NK-92 treated with Interleukin-12 subunit alpha and Interleukin-12 subunit beta, amount 100 ng/mL, for 24 hours (cell line): ENCODE measurements around the gene PLPPR3.
"Not testable (repeated sequence)": the region's sequence is repeated elsewhere in the genome, so short reads cannot be mapped to it uniquely, and the experiment has no call there.

Source experiments
- DNase-seq: peaks from one replicate; lab custom pipeline; 2025; lab: John Stamatoyannopoulos, UW

Gene PLPPR3

DNA sequence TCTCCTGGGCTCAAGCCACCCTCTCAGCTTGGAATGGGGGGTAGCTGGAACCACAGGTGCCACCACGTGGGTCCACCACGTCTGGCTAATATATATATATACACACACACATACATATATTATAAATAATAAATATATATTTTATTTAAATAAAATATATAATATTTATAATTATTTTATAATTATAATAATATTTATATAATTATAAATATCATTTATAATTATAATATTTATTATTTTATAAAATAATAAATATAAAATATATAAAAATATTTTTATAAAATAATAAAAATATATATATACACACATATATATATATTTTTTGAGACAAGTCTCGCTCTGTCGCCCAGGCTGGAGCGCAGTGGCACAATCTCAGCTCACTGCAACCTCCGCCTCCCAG is 32.8 kb upstream of the PLPPR3 start:
- DNase-seq: no peak

DNA sequence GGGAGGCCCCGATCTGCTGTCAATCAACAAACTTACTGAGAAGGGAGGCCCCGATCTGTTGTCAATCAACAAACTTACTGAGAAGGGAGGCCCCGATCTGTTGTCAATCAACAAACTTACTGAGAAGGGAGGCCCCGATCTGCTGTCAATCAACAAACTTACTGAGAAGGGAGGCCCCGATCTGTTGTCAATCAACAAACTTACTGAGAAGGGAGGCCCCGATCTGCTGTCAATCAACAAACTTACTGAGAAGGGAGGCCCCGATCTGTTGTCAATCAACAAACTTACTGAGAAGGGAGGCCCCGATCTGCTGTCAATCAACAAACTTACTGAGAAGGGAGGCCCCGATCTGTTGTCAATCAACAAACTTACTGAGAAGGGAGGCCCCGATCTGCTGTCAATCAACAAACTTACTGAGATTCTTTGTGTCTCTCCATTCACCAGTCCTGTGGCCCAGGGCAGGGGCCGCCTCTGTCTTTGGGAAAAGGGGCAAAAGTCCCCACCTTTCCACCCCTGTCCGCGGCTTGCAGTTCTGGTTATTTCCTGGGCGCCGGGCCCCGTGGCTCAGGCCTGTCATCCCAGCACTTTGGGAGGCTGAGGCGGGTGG is 32.0 kb upstream of the PLPPR3 start:
- not testable (repeated sequence) for DNase-seq

DNA sequence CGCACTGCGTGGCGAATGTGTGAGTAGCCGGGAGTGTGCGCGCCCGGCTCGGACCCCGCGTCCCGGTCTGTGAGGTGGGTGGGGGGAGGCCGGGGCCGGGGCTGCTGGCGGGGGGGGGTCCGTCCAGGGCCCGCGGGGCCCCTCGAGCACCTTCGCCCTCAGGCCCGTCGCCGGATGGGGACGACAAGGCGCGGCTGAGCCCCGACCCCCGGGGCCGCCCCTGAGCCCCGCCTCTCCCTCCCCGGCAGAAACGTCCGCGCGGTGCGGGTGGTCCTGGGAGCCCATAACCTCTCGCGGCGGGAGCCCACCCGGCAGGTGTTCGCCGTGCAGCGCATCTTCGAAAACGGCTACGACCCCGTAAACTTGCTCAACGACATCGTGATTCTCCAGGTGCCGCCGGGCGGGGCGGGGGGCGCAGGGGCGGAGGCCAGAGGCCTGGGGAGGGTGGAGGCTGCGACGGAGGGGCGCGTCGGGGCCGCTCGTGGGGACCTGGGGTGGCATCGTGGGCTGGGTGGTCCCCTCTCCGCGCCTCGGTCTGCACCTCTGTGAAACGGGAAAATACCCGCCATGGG is 31.3 kb upstream of the PLPPR3 start:
- DNase-seq: no peak

DNA sequence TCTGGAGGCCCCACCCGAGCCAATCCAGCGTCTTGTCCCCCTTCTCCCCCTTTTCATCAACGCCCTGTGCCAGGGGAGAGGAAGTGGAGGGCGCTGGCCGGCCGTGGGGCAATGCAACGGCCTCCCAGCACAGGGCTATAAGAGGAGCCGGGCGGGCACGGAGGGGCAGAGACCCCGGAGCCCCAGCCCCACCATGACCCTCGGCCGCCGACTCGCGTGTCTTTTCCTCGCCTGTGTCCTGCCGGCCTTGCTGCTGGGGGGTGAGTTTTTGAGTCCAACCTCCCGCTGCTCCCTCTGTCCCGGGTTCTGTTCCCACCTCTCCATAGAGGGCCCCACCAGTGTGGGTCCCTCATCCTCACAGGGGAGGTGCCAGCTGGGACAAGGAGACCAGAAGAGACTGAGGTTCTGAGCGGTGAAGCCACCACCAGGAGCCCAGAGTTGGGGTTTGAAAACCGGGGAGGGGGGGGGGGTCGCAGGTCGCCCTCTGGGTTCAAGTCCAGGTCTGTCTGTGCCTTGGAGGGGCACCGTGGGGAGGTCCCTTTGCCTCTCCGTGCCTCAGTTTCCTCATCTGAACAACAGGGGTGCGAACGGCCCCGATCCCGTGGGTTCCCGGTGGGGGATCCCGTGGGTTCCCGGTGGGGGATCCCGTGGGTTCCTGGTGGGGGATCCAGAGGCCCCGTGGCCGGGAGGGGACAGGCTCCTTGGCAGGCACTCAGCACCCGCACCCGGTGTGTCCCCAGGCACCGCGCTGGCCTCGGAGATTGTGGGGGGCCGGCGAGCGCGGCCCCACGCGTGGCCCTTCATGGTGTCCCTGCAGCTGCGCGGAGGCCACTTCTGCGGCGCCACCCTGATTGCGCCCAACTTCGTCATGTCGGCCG is 30.6 kb upstream of the PLPPR3 start, which contains the start of gene ELANE:
Gene ELANE, plus strand, starts transcription at position 168 of the 878 bp plus-strand sequence. Its CDS starts 26 bp downstream, at position 194.
- no peak for DNase-seq

DNA sequence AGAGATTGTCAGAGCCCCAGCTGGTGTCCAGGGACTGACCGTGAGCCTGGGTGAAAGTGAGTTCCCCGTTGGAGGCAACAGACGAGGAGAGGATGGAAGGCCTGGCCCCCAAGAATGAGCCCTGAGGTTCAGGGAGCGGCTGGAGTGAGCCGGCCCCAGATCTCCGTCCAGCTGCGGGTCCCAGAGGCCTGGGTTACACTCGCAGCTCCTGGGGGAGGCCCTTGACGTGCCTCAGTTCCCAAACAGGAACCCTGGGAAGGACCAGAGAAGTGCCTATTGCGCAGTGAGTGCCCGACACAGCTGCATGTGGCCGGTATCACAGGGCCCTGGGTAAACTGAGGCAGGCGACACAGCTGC is 29.2 kb upstream of the PLPPR3 start:
- no peak for DNase-seq

DNA sequence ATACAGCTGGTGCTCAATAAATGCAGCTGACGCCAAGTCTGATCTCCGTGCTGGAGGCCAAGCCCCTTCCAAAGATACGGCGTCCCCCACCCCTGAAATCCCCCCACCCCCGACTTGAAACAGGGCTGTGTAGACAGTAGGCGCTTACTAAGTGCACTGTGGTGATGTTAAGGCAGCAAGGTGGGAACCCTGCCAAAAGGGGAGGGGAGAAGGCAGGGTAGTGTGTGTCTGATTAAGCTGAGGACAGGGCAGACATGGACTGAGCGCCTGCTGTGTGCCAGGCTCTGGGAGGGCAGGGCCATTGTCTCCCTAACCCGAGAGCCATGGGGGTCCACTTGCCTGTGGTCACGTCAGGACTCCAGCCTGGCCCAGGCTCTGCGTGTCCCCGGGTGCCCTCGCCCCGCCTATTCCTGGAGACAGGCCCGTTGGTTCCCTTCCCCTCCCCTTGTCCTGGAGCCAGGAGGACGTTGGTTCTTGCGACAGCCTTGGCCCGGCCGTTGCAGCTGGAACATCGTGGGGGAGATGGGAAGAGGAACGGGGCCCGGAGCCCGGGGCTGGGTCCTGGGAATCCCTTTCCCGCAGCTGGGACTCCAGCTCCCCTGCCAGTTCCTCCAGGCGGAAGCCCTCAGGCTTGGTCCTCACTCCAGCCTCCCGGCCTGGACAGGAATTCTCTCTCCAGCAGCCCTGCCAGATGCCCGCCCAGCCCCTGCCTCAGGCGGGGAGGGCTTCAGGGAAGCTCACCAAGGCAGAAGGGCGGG is 28.6 kb upstream of the PLPPR3 start:
- no peak for DNase-seq

DNA sequence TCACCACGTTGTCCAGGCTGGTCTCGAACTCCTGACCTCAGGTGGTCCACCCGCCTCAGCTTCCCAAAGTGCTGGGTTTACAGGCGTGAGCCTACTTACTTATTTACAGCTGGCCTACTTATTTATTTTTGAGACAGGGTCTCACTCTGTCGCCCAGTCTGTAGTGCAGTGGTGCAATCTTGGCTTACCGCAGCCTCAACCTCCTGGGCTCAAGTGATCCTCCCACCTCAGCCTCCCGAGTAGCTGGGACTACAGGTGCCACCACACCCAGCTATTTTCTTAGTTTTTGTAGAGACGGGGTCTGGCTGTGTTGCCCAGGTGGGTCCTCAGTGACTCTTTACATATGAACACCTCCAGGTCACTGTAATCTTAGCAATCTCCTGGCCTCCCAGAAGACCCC is 27.4 kb upstream of the PLPPR3 start:
- DNase-seq: not testable (repeated sequence)

DNA sequence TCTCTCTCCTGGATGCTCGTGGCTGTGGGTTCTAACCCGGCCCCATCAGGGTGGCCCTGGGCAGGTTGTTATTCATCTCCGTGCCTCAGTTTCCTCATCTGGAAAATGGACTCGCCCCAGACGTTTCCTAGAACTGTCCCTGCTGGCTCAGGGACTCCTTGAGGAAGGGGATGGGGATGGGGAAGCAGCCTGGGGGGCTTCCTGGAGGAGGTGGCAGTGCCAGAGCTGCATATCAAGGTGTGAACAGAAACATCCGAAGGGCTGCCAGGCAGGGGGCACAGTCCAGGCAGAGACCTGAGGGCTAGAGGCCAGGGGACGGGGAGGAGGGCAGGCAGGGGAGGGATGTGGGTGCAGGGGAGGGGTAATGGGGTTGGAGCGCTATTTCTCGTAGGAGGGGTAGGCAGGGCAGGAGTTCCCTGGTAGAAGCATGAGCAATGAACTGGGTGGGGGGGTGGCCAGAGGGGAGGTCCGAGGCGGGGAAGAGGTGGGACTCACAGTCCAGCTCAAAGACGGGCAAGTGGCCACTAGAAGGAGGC is 26.7 kb upstream of the PLPPR3 start:
- no peak for DNase-seq

DNA sequence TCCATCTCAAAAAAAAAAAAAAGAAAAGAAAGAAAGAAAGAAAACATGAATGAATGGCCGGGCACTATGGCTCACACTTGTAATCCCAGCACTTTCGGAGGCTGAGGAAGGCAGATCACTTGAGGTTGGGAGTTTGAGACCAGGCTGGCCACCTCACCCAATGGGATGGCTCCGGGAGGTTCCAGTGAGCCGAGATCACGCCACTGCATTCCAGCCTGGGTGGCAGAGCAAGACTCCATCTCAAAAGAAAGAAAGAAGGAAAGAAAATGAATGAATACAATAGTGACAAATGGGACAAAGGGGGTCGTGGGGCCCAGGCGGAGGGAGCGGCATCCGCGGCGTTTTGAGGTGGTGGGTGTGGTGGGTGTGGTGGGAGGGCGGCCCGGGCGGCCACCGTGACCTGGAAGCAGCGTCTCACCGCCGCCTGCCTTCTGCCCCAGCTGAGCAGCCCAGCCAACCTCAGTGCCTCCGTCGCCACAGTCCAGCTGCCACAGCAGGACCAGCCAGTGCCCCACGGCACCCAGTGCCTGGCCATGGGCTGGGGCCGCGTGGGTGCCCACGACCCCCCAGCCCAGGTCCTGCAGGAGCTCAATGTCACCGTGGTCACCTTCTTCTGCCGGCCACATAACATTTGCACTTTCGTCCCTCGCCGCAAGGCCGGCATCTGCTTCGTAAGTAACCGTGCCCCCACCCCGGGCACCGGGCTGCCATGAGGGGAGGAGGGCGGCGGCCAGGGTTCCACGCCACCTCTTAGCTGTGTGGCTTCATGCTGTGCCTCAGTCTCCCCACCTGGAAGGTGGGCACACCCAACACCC is 24.2 kb upstream of the PLPPR3 start:
- DNase-seq: no peak

DNA sequence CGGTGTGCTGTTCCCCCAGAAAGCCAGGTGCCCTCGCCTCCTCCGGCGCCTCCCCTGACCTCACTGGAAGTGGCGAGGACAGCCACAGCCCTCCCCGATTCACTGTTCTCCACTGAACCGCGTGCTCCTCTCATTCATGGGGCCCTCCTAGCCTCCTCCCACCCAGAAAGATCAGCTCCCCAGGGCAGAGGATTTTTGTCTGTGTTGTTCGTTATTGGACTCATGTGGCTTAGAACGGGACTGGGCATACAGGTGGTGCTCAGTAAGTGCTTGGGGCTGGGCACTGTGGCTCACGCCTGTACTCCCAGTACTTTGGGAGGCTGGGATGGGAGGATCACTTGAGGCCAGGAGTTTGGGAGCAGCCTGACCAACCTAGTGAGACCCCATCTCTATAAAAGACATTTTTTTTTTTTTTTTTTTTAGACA is 22.8 kb upstream of the PLPPR3 start:
- no peak for DNase-seq

DNA sequence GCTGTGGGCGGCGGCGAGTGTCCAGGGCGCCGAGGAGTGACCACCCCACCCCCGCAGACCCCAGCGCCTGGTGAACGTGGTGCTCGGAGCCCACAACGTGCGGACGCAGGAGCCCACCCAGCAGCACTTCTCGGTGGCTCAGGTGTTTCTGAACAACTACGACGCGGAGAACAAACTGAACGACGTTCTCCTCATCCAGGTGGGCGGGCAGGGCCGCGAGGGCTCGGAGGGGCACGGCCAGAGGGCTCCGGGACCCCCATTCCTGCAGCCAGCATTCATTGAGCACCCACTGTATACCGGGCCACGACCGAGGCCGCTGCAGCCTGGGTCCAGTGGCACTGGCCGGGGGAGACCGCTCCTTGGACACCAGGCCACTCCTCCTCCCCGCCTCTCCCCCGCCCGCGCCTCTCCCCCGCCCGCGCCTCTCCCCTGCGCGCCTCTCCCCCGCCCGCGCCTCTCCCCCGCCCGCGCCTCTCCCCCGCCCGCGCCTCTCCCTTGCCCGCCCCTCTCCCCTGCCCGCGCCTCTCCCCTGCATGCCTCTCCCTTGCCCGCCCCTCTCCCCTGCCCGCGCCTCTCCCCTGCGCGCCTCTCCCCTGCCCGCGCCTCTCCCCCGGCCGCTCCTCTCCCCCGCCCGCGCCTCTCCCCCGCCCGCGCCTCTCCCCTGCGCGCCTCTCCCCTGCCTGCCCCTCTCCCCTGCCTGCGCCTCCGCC is 22.2 kb upstream of the PLPPR3 start:
- DNase-seq: no peak

DNA sequence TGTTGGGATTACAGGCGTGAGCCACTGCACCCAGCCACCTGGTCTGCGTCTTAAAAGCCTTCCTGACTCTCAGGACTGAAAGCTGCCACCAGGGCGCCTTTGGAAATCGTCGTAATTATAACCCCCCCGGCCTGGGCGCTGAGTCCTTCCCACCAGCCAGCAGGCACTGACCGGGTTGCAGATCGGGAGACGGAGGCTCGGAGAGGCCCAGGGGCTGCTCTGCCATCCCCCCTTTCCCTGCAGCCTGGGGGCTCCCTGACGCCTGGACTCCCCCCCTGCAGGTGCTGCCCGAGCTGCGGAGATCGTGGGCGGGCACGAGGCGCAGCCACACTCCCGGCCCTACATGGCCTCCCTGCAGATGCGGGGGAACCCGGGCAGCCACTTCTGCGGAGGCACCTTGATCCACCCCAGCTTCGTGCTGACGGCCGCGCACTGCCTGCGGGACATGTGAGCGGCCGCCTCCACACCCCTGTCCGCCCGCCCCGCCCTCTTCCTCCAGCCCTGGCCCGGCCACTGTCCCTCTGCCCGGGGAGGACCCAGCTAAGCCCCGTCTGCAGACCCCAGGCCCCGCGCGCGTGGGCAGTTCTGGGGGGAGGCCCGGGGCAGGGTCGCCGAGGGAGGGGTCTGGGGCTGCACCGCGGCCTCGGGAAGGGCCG is 21.6 kb upstream of the PLPPR3 start:
- DNase-seq: no peak

DNA sequence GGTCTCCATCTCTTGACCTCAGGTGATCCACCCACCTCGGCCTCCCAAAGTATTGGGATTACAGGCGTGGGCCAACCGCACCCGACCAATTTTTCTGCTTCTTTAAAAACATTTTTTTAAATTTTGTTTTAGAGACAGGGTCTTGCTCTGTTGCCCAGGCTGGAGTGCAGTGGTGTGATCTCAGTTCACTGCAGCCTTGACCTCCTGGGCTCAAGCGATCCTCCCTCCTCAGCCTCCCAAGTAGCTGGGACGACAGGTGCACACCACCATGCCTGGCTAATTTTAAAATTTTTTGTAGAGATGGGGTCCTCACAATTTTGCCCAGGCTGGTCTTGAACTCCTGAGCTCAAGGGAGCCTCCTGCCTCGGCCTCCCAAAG is 21.0 kb upstream of the PLPPR3 start:
- DNase-seq: not testable (repeated sequence)

DNA sequence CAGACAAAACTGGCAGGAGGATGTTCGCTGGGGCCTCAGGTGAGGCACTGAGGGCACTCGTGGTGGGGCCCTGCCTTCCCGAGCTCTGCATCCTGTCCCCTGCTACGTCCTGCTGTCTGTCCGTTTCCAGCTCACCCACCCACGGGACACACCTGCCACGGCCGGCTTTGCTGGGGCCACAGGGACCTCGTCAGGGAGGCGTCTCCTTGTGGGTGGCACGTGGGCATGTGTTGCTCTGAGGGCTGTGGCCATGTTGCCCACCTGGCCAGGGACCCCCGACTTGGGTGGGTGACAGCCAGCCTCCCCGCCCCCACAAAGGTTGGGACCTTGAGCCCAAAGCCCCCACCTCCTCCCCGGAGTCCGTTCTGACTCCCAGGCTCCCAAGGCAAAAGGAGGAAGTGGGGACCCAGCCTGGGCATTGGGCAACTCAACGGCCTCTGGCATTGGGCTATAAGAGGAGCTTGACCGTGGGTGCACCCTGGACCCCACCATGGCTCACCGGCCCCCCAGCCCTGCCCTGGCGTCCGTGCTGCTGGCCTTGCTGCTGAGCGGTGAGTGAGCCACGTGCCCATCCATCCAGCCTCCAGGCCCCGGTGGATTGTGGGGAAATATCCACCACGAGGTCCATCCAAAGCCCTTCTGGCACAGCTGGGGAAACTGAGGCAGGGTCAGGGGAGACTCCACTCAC is 18.9 kb upstream of the PLPPR3 start, which contains the start of gene PRTN3:
Gene PRTN3, plus strand, starts transcription at position 481 of the 688 bp plus-strand sequence. Its CDS starts 10 bp downstream, at position 491.
- DNase-seq: no peak

DNA sequence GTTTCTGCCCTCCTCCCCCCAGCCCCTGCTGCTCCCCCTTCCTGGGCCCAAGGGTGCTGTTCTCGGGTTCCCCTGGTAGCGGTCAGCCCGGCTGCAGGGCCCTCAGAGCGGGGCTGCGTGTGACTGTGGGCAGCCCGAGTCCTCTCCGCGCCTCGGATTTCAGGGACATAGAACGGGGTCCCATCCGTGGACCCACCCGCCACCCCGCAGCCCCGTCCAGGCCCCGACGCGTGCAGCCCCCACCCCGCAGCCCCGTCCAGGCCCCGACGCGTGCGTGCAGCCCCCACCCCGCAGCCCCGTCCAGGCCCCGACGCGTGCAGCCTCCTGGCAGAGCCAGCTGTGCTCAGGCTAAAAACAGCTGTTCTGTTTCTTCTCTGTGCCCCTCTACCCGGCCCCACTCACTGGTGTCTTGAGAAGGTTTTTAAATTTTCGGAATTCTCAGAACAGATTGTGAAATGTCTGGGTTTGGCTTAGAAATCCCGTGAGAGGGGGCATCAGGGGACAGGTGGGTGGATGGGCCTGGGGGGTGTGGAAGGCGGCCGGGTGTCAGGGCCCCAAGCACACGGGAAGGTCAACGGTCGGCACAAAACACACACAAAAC is 13.6 kb upstream of the PLPPR3 start:
- DNase-seq: no peak

DNA sequence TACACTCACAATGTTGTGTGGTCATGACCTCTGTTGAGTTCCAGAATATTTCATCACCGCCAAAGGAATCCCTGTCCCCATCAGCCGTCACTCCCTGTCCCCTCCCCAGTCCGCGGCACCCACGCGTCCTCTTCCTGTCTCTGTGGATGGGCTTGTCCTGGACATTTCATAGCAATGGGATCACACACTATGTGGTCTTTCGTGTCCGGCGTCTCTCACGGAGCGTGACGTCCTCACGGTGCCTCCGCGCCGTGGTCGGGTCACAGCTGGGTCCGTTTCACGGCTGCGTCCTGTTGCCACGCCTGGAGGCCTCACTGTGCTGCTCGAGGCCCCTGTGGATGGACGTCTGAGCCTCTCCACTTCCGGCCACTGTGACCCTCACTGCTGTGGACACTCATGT is 12.5 kb upstream of the PLPPR3 start:
- DNase-seq: no peak

DNA sequence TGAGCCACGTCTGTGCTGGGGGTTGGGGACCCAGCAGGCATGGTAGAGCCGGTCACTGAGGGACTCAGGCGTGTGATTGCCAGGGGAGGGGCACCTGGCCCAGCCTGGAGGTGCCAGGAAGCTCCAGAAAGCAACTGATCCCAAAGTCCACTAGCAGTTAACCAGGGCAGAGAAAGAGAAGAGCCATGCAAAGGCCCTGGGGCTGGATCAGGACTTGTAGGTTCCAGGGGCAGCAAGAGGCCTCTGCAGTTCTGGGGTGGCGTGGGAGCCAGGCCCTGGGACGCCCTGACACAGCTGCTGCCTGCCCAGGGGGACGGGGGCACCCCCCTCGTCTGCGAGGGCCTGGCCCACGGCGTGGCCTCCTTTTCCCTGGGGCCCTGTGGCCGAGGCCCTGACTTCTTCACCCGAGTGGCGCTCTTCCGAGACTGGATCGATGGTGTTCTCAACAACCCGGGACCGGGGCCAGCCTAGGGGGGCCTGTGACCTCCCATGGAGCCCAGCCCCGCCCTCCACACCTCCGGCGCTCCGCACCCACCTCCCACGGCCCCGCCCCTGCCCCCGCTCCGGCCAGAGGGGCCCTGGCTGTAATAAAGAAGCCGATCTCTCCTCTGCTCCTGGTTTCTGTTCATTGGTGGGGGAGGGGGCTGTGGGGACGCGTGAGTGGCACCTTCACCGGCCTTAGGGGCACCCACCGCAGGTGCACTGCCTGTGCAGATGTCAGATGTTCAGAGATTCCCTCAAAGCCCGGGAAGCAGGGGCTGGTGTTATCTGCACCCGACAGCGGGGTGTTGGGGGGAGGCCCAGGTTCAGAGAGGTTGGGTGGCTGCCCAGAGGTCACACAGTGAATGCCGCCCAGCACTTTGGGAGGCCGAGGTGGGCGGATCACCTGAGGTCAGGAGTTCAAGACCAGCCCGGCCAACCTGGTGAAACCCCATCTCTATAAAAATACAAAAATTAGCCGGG is 9.9 kb upstream of the PLPPR3 start:
- no peak for DNase-seq
